PC-3 (cell line): ENCODE measurements around the gene GUCA2B.

Experiments used
- EZH2phosphoT487 ChIP-seq: fragments of 300-600 bp; sonication (generic); IDR thresholded peaks from 2 replicates; pipeline ENCODE4 v1.6.1; 2018; ENCODE audit warnings: mild to moderate bottlenecking, antibody characterized with exemption, low read length, borderline replicate concordance
- TF ChIP-seq, protein P1 (sequence below): fragments of 300-600 bp; sonication (generic); conservative IDR thresholded peaks from 2 replicates; pipeline ENCODE4 v1.5.1; 2017; ENCODE audit warnings: antibody characterized with exemption, low read depth, mild to moderate bottlenecking, low read length

DNA sequence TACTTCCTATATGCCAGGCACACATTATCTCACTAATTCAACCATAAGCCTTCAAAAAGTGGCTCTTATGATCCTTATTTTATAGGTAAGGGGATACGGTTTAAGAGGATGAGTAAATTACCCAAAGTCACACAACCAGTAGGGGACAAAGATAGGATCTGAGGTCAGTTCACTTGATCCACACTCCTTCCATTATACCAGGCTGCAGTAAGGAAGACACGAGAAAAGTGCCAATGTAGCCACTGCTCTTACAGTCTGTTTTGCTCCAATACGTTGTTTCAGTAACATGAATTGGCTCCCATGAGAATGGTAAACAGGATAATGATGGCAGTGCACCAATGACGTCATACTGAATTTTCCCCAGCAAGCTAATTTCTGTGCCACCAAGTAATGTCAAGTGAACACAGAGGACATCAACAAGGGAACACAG is 26.7 kb downstream of the GUCA2B start:
- TF ChIP-seq, protein P1, sequence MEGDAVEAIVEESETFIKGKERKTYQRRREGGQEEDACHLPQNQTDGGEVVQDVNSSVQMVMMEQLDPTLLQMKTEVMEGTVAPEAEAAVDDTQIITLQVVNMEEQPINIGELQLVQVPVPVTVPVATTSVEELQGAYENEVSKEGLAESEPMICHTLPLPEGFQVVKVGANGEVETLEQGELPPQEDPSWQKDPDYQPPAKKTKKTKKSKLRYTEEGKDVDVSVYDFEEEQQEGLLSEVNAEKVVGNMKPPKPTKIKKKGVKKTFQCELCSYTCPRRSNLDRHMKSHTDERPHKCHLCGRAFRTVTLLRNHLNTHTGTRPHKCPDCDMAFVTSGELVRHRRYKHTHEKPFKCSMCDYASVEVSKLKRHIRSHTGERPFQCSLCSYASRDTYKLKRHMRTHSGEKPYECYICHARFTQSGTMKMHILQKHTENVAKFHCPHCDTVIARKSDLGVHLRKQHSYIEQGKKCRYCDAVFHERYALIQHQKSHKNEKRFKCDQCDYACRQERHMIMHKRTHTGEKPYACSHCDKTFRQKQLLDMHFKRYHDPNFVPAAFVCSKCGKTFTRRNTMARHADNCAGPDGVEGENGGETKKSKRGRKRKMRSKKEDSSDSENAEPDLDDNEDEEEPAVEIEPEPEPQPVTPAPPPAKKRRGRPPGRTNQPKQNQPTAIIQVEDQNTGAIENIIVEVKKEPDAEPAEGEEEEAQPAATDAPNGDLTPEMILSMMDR = no peak
- no peak for TF ChIP-seq EZH2phosphoT487
